Stimulated activated CD4-positive, alpha-beta T cell treated with anti-CD3 and anti-CD28 coated beads, Interleukin-4, amount 100 ng/mL, for 1 hour (primary cell): ENCODE results near the gene TECR.
"Not testable (repeated sequence)": the region's sequence is repeated elsewhere in the genome, so short reads cannot be mapped to it uniquely, and the experiment has no call there.

Experiments used
- DNase-seq: peaks from one replicate; pipeline ENCODE4 v3.0.0-alpha.2; 2020

Gene TECR

DNA sequence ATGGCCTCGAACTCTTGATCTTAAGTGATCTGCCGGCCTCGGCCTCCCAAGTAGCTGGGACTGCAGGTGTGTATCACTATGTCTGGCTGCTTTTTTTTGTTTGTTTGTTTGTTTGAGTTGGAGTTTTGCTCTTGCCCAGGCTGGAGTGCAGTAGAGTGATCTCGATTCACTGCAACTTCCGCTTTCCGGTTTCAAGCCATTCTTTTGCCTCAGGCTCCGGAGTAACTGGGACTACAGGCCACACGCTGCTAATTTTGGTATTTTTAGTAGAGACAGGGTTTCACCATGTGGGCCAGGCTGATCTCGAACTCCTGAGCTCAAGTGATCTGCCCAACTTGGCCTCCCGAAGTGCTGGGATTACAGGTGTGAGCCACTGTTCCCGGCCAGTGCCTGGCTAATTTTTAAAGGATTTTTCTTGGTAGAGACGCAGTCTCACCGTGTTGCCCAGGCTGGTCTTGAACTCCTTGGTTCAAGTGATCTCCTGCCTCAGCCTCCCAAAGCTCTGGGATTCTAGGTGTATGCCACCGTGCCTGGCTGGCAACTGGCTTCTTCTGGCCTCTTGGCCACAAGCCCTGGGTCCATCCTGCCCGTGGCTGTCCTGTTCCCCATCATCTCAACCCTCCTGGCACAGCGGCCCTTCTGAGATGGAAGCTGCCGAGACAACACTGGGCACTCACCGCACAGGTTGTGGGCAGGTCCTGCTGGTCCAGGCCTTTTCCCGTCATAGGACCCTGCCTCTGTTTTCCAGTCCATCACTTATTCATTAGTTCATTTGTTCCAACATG lies 11.5 kb downstream of the TECR start:
- no peak for DNase-seq

GRCh38 chr19:14541979-14542378 lies 12.6 kb downstream of the TECR start:
- DNase-seq: not testable (repeated sequence)

DNA sequence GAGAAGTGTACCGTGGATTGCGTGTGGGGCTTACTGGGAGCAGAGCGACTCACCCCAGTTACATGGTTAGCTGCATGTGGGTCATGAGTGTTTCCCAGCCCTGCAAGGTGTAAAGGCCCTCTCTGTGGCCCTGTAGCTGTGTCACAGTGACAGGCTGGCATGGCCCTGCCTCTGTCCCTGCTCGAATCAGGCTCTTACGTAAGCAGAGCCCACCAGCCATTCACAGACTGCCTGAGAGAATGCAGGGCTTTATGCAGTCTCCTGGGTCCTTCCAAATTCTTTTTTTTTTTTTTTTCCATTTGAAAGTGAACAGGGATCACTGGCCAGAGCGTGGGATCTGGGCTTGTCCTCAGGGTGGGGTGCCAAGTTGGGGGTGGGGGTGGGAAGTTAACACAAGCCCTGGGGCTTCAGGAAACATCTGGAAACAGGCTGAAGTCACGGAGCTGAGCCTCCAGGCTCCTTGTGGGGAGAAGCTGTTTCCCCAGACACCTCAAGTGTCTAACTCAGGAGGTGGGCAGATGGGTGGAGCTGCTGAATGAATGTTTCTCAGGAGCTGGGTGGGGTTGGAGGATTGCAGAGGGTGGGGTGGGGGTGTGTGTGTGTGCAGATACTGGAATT lies 13.4 kb downstream of the TECR start:
- no peak for DNase-seq

GRCh38 chr19:14544047-14544446 lies 14.7 kb downstream of the TECR start:
- no peak for DNase-seq

DNA sequence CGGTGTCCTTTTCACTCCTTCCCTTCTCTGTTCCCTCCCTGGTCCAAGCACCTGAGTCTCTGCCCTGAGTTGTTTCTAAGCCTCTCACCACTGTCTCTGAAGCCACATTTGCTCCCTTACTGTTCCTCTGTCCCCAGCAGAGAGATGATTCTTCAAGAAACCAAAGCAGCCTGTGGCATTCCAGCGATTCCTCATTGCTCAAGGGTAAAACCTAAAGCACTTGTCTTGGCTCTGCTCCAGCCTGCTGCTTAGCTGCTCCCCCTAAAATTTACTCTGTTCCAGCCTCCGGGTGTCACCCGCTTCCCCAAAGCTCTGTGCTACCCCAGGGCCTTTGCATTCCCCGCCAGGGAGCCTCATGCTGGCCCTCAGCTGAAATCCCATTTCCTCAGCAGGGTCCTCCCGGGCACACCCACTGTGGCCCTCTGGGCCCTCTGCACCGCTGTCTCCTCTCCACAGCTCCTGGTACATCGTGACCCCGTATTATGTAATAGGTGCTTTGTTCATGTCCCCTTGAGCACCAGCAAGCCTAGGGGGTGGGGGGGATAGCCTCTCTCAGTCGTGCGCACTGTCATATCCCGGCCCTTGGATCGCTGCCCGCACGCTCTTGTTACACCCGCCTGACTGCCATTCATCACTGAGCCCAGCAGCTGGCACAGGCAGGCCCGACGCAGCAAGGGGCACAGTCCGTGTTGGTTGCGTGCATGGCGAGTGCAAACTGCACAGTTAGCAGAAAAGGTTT lies 15.8 kb downstream of the TECR start:
- no peak for DNase-seq

DNA sequence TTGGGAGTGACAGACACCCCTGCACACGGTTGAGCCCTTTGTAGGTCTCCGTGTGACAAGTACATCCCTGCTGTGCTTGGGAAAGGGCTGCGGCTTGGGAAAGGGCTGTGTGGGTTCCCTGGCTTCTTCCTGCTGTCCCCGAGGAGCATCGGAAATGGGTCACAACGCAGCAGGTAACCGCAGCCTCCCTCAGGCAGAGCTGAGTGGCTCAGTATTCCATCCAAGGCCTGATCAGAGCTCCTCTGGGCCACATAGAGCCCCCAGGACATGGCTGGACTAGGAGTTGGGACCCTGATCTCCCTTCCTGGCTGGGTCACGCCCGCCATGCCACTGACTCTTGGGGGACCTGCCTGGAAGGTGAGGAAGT lies 16.3 kb downstream of the TECR start:
- DNase-seq: no peak

DNA sequence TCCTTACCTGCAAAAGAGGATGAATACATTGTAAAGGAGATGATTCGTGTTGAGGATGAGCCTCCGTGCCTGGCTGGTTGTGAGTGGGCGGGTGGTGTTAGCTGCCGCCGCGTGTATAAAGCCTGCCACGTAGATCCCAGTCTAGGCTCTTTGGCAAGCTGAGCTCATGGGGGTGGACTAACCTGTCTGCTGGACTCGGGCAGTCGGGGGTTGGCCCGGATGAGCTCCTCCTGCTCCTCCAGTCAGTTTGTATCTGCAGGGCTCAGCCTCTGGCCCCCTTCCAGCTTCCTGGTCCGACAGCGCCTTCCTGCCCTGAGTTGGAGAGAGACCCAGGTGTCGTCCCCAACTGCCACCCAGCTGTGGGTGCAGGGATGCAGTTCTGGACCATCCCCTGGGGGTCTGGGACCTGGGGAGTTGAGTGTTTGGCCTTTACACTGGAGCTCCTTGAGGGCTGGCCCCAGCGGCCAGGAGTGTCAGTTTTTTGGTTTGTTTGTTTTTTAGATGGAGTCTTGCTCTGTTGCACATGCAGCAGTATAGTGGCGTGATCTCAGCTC lies 20.9 kb downstream of the TECR start:
- DNase-seq: no peak

DNA sequence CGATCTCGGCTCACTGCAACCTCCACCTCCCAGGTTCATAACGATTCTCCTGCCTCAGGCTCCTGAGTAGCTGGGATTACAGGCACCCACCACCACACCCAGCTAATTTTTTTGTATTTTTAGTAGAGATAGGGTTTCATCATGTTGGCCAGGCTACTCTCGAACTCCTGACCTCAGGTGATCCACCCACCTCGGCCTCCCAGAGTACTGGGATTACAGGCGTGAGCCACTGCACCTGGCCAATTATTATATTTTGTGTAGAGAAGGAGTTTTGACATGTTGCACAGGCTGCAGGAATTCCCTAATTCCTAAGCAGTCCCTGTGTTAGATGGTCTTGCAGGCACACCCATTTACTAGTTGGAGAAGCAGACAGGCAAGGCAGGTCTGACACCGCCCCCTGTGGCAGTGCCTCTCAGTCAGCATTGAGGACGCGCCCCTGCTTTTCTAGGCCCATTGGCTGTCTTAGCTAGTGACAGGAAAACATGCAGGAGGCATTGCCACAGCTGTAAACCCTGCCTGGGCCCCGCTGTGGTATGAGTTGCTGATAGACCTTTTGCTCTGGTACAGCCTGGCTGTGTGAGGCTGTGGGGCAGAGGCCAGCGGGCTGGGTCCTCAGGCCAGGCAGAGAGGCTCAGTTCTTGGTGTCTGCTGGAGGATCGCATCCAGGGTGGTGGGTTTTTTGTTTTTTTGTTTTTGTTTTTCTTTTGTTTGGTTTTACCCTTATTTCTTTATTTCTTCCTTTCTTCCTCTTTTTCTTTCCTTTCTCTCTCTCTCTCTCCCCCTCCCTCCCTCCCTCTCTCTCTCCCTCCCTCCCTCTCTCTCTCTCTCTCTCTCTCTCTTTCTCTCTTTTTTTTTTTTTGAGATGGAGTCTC lies 22.0 kb downstream of the TECR start:
- peak; percentile 71 for DNase-seq

DNA sequence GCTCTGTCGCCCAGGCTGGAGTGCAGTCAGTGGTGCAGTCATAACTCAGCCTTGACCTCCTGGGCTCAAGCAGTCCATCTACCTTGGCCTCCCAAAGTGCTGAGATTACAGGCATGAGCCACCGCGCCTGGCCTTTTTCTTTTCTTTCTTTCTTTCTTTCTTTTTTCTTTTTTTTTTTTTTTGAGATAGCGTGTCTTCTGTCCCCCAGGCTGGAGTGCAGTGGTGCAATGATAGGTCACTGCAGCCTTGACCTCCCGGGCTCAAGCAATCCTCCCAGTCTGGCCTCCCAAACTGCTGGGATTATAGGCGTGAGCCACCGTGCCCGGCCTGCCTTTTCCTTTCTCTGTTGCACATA lies 22.6 kb downstream of the TECR start:
- not testable (repeated sequence) for DNase-seq

DNA sequence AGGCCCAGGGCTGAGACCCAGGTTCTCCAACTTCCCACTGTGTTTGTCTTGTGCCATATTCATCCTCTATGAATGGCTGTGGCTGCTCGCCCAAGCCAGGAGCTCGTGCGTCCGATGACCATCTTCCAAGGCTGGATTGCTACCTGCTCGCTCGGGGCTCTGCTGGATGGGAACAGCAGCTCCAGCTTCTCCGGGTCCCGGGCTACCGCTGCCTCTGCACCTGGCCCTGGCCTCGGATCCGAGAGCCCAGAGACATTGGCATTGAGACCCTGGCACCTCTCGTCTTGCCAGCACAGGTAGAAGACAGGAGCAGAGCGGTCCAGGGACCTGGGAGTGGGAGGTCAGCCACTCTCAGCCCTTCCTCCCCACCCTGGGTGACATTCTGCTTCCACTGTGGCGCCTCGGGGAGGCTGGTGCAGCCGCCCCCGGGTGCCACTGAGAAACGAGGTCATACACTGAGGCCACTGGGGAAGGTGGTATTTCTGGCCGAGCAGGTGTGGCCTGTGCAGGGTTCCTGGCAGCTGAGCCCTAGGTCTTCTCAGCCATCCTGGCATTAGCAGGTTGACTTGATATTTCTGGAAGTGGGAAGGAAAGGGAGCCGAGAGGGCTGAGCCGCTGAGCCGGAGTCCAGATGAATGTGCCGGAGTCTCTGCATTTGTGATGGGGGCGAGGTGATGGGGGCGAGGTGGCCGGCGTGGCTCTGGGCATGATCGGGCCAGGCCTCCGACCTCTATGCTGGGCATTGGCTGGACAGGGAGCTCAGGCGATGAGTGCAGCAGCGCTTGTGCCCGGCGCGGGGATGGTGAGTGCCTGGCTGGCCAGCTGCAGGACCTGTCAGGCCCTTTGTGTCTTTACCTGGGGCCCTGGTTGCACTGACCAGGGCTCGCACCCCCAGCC lies 23.9 kb downstream of the TECR start:
- no peak for DNase-seq

DNA sequence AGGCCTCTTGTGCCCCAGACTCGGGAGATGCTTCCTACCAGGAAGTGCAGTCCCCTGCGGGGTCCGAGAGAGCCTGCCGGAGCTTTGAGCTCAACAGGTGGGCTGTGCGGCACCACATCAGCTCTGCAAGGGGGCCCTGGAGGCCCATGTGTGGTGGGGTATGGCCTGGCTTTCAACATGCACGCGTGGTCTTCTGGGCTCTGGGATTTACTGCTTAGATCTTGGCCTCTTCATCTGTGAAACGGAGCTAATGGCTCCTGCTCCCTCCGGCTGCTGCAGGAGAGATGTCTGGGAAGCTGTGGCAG lies 24.5 kb downstream of the TECR start:
- DNase-seq: no peak

GRCh38 chr19:14554382-14554812 lies 25.0 kb downstream of the TECR start:
- DNase-seq: no peak

- no peak for DNase-seq
These were observed 26.7 kb downstream of the TECR start for GRCh38 chr19:14555918-14556661.

DNA sequence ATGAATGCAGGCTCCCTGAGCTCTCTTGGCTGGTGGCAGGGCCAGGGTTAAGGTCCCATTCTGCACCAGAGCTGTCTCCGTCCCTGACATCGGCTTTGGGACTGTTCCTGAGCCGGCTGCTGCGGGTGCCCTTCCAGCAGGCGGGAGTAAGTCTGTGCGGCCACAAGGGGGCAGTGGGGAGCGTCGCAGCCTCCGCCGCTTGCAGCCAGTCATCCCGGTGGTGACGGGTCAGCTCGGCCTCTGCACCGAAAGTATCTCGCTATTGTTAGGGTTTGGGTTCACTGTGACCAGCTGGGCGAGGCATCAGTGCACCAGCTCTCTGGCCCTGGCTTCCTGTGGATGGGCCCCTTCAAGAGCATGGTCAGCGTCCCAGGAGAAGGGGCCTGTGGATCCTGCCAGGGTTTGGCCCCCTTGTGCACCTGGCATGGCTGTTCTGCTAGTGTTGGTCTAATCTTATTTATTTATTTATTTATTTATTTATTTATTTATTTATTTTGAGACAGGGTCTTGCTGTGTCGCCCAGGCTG lies 27.3 kb downstream of the TECR start:
- DNase-seq: peak; percentile 78

DNA sequence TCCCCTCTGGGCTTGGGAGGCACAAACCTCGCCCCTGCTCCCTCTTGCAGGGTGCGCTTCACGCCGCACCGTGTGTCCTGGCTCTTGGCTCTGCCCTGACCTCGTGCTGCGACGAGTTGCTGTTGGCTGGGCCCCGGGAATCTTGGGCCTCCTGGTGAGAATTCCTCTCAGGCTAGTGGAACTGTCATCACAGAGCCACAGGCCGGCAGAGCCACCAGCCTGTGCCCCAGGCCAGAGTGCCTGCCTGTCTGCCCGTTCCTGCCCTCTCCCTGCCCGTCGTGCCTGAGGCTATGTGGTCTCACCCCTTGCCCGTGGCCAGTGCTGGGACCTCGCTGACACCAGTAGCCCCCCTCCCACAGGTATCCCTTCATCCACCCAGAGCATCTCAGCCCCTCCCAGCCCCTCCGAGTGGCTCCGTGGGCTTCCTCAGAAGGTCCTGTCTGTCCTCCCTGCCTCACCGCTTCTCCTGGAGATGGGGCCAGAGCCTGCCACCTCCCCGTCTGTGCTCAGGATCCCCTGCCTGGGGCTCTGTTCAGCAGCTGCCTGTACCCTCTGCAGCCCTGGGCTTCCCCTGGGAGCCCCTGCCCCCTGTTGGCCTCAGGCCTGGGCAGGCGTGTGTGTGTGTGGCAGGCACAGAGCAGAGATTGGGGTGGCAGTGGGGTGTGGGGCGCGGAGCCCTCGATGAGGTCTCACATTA lies 29.1 kb downstream of the TECR start:
- no peak for DNase-seq

- DNase-seq: no peak
These were observed 30.8 kb downstream of the TECR start for GRCh38 chr19:14559916-14560775.

DNA sequence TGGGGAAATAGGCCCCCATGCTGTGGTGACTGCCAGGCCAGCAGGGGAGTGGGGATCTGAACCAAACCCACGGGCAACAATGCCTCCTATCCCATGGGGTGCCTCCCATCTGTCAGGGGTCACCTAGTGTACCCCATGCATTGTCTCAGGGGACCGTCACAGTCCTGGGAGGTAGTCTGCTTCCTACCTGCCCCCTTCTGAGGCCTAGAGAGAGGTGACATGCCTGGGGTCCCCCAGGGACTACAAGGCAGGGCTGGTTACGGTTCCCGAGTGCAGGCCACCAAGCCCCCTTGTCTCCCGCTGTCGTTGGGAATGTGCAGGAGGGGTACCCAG lies 31.3 kb downstream of the TECR start:
- no peak for DNase-seq

DNA sequence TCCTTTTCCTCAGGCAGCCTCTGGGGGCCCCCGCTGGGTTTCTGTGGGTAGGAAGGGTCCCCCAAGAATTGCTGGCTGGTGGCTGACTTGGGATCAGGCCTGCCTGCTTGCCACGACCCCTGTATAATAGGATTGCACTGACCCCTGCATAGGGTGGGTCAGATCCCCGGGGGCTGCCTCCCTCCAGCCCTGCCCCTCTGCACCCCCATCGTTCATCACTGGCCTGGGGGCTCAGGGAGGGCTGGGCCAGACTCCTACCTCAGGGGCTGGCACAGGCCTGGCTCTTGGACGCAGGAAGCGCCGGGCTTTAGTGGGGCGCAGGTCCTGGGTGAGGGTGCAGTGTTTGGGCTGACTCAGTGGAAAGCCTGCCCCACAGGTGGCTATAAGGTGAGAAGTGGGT lies 31.9 kb downstream of the TECR start:
- no peak for DNase-seq

DNA sequence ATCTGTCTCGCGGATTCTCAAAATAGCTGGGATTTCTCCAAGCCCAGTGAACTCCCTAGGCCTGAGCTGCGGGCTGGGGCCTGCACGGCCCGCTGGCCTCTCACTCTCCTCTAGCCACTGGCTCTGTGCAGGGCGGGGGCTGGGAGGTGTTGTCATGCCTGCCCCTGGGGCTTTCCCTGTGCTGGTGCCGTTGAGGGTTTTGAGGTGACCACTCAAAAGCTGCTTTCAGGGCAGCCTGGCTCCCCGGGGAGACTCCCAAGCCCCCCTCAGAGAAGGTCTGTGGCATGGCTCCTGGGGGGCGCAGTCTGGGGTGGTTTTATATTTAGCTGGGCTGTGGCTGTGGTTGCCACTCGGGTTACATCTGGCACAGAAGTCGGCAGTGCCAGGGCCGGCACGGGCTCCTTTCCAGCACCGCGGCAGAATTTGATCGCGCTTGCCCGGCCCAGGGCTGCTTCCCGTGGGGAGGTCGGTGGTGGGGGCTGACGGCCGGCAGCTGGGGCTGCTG lies 32.5 kb downstream of the TECR start:
- DNase-seq: no peak
